Measurements from ENCODE around the gene EDAR. TPM values are rescaled to one million over a fixed set of nuclear protein-coding genes. Genes with fewer than 3 reads are reported as not detected.

Gene EDAR
- total and polyA plus RNA-seq, 9 of the 15 experiments (the other 6 are each of a cell fraction or from before 2014, with no cell fraction given), result 0.01 TPM; not detected in 8

DNA sequence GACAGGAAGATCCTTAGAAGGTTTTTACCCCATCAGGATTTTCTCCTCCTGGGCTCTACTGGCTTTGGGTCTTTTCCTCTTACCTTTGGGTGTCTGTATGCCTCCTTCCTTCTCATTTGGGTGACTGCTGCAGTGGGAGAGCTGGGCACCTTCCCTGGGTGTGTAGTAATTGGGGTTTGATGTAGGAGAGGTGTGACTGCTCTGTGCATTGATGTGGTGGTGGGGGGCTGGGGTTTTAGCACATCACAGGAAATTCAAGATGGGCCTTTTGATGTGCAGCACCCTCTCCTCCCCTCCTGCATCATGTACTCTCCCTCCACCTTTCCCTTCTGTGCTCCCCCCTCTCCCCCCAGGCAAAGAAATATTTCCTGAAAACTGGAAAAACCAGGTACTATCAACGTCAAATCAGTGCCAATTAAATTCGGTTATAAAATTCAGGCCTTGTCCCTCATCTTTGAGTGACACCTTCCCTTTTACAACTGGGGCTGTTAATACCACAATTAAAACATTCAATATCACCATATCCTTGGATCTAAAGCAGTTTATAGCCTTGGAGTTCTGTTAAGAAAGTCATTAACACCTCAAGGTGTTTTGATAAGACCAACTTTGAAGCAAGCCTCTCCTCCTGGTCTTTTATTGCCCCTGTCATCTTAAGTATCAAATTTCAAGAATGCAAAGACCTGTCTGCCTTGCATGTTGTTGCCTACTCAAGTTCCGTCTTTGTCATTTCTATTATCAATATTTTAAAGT is 23.3 kb downstream of the EDAR start:
- Histone ChIP-seq H3K27ac (ENCODE audit: extremely low read depth, low read depth, low read length) (no peak overlapping the region), H3K4me1 (replicated peaks in 1 of 2; ENCODE audit: control insufficient read depth in 2 of 2, insufficient read depth in 2 of 2, low read length in 2 of 2) (no peaks in the 10 kb centered on the region), H3K9me3 (replicated peaks; ENCODE audit: control insufficient read depth, insufficient read depth, low read depth, low read length) (no peaks in the 10 kb centered on the region), H3K4me3 (no peak overlapping the region), H4K20me1 (replicated peaks; ENCODE audit: control insufficient read depth, insufficient read depth, low read length) (no peaks in the 10 kb centered on the region), H3K27me3 (ENCODE audit: control insufficient read depth in 2 of 2, insufficient read depth in 2 of 2, low read length in 2 of 2) (peaks cover 15 to 52% of the 10 kb centered on the region in 2 experiments; a peak in 4 of 5 replicates), H3K36me3 (ENCODE audit: control insufficient read depth, insufficient read depth, low read length) (no peaks in the 10 kb centered on the region), H3K9me1 (ENCODE audit: control insufficient read depth, insufficient read depth, low read length) (peaks cover 6% of the 10 kb centered on the region), H3K9ac (ENCODE audit: insufficient read depth in 1 of 2, low read depth in 2 of 2, low read length in 2 of 2) (no peak overlapping the region), H3K79me2 (ENCODE audit: control insufficient read depth, insufficient read depth, low read length) (no peaks in the 10 kb centered on the region), H2AFZ (ENCODE audit: low read depth, low read length) (no peak overlapping the region), H3K4me2 (ENCODE audit: insufficient read depth, low read length) (no peak overlapping the region)
- ATAC-seq, result no peak
- DNase-seq (ENCODE audit: extremely low read depth in 1 of 4, low spot score in 3 of 4), result no peak
- WGBS (ENCODE audit: insufficient coverage, low coverage, missing lambda C conversion rate), result 0% methylated on average over 3 of the region's 3 CpGs
- POLR2A ChIA-PET, result no interaction called here
- BruUV-seq (replicated peaks), result no TSS peak
- TF ChIP-seq ZNF121 (CRISPR knock-in tag; conservative IDR thresholded peaks at IDR 0.05) (no peak), ZKSCAN3 (CRISPR knock-in tag; IDR thresholded peaks at IDR 0.05) (no peak), GATA2 (CRISPR knock-in tag; IDR thresholded peaks at IDR 0.05) (no peak), HCFC1 (IDR thresholded peaks at IDR 0.05; ENCODE audit: low read depth, low read length) (no peak), BACH1 (tag; IDR thresholded peaks at IDR 0.05) (no peak)
- TF ChIP-seq, protein P1, sequence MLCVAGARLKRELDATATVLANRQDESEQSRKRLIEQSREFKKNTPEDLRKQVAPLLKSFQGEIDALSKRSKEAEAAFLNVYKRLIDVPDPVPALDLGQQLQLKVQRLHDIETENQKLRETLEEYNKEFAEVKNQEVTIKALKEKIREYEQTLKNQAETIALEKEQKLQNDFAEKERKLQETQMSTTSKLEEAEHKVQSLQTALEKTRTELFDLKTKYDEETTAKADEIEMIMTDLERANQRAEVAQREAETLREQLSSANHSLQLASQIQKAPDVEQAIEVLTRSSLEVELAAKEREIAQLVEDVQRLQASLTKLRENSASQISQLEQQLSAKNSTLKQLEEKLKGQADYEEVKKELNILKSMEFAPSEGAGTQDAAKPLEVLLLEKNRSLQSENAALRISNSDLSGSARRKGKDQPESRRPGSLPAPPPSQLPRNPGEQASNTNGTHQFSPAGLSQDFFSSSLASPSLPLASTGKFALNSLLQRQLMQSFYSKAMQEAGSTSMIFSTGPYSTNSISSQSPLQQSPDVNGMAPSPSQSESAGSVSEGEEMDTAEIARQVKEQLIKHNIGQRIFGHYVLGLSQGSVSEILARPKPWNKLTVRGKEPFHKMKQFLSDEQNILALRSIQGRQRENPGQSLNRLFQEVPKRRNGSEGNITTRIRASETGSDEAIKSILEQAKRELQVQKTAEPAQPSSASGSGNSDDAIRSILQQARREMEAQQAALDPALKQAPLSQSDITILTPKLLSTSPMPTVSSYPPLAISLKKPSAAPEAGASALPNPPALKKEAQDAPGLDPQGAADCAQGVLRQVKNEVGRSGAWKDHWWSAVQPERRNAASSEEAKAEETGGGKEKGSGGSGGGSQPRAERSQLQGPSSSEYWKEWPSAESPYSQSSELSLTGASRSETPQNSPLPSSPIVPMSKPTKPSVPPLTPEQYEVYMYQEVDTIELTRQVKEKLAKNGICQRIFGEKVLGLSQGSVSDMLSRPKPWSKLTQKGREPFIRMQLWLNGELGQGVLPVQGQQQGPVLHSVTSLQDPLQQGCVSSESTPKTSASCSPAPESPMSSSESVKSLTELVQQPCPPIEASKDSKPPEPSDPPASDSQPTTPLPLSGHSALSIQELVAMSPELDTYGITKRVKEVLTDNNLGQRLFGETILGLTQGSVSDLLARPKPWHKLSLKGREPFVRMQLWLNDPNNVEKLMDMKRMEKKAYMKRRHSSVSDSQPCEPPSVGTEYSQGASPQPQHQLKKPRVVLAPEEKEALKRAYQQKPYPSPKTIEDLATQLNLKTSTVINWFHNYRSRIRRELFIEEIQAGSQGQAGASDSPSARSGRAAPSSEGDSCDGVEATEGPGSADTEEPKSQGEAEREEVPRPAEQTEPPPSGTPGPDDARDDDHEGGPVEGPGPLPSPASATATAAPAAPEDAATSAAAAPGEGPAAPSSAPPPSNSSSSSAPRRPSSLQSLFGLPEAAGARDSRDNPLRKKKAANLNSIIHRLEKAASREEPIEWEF (CRISPR knock-in tag; IDR thresholded peaks at IDR 0.05), result no peak
- FAIRE-seq, result no peak
- in situ Hi-C loops (cut with MboI), result no loop called here
- intact Hi-C loops (cut with micrococcal nuclease), result no loop called here
- CTCF ChIA-PET (ENCODE audit: low intra/inter-chr PET ratio), result no interaction called here

Measured in K562 (cell line).